H9 (cell line): Measurements from ENCODE around the gene DCAF11. TPM values are rescaled to one million over a fixed set of nuclear protein-coding genes. Genes with fewer than 3 reads are reported as not detected.
A peak's percentile ranks its signal among the peaks of the same experiment; 100 is the strongest.

Experiments
- DNase-seq: peaks from one replicate; pipeline ENCODE4 v3.0.0-alpha.2; 2017
- H2AFZ ChIP-seq: one replicate; pipeline ENCODE4 v1.6.1; 2013; ENCODE audit warnings: mild to moderate bottlenecking, low read length, control low read depth, moderate library complexity
- H2AK5ac ChIP-seq: 2 replicates; pipeline ENCODE4 v1.6.1; 2013; ENCODE audit warnings: low read length, control low read depth, mixed read lengths; ENCODE audit not compliant: insufficient read length
- H2BK120ac ChIP-seq: one replicate; pipeline ENCODE4 v1.6.1; 2013; ENCODE audit warnings: low read depth, mild to moderate bottlenecking, low read length, control low read depth, inconsistent platforms; ENCODE audit not compliant: poor library complexity, severe bottlenecking
- H2BK12ac ChIP-seq: 2 replicates; pipeline ENCODE4 v1.6.1; 2013; ENCODE audit warnings: low read length, control low read depth, mixed read lengths, low read depth; ENCODE audit not compliant: insufficient read length
- H2BK15ac ChIP-seq: 2 replicates; pipeline ENCODE4 v1.6.1; 2013; ENCODE audit warnings: low read depth, low read length, control low read depth
- H2BK20ac ChIP-seq: one replicate; pipeline ENCODE4 v1.6.1; 2013; ENCODE audit warnings: low read depth, mild to moderate bottlenecking, low read length, control low read depth, inconsistent platforms; ENCODE audit not compliant: poor library complexity, severe bottlenecking
- H2BK5ac ChIP-seq: 2 replicates; pipeline ENCODE4 v1.6.1; 2013; ENCODE audit warnings: low read length, control low read depth, mixed read lengths; ENCODE audit not compliant: insufficient read length
- H3K14ac ChIP-seq: 2 replicates; pipeline ENCODE4 v1.6.1; 2013; ENCODE audit warnings: low read length, control low read depth; ENCODE audit not compliant: insufficient read depth
- H3K18ac ChIP-seq: 2 replicates; pipeline ENCODE4 v1.6.1; 2013; ENCODE audit warnings: low read depth, mild to moderate bottlenecking, mixed read lengths, low read length, control low read depth; ENCODE audit not compliant: insufficient read length
- H3K23ac ChIP-seq: 2 replicates; pipeline ENCODE4 v1.6.1; 2013; ENCODE audit warnings: low read length, control low read depth, mixed read lengths, low read depth; ENCODE audit not compliant: insufficient read length
- H3K23me2 ChIP-seq: 2 replicates; pipeline ENCODE4 v1.6.1; 2013; ENCODE audit warnings: low read depth, mild to moderate bottlenecking, mixed read lengths, low read length, control low read depth; ENCODE audit not compliant: insufficient read length, poor library complexity, severe bottlenecking
- H3K27ac ChIP-seq: 2 replicates; pipeline ENCODE4 v1.5.1; 2013; ENCODE audit warnings: low read length, control low read depth, mixed read lengths, low read depth; ENCODE audit not compliant: insufficient read length
- H3K27me3 ChIP-seq: 2 replicates; pipeline ENCODE4 v1.6.1; 2013; ENCODE audit warnings: low read length, control low read depth, inconsistent platforms; ENCODE audit not compliant: insufficient read depth
- H3K4ac ChIP-seq: 2 replicates; pipeline ENCODE4 v1.6.1; 2013; ENCODE audit warnings: low read depth, mild to moderate bottlenecking, control low read depth, inconsistent platforms, low read length, moderate library complexity
- H3K4me1 ChIP-seq: 2 replicates; pipeline ENCODE4 v1.6.1; 2013; ENCODE audit warnings: low read length, control low read depth, inconsistent platforms; ENCODE audit not compliant: insufficient read depth
- H3K4me2 ChIP-seq: 2 replicates; pipeline ENCODE4 v1.6.1; 2013; ENCODE audit warnings: low read length, control low read depth, mixed read lengths; ENCODE audit not compliant: insufficient read length, insufficient read depth
- H3K56ac ChIP-seq: 2 replicates; pipeline ENCODE4 v1.6.1; 2013; ENCODE audit warnings: low read depth, mild to moderate bottlenecking, mixed read lengths, low read length, control low read depth; ENCODE audit not compliant: insufficient read length
- H3K79me1 ChIP-seq: 2 replicates; pipeline ENCODE4 v1.6.1; 2013; ENCODE audit warnings: low read depth, mild to moderate bottlenecking, moderate library complexity, low read length, control low read depth, inconsistent platforms; ENCODE audit not compliant: insufficient read depth, poor library complexity, severe bottlenecking
- H3K79me2 ChIP-seq: 2 replicates; pipeline ENCODE4 v1.6.1; 2013; ENCODE audit warnings: low read length, control low read depth, inconsistent platforms; ENCODE audit not compliant: insufficient read depth
- H3K9ac ChIP-seq: 2 replicates; pipeline ENCODE4 v1.6.1; 2013; ENCODE audit warnings: low read length, control low read depth, mixed read lengths; ENCODE audit not compliant: insufficient read length; ENCODE audit errors: extremely low read depth
- H3K9me3 ChIP-seq: one replicate; pipeline ENCODE4 v1.6.1; 2013; ENCODE audit warnings: low read depth, low read length, inconsistent platforms; ENCODE audit not compliant: control insufficient read depth
- H3T11ph ChIP-seq: one replicate; pipeline ENCODE4 v1.6.1; 2013; ENCODE audit warnings: mild to moderate bottlenecking, low read length, control low read depth, inconsistent platforms
- H4K20me1 ChIP-seq: one replicate; pipeline ENCODE4 v1.6.1; 2013; ENCODE audit not compliant: control insufficient read depth, insufficient read length, insufficient read depth
- H4K5ac ChIP-seq: 2 replicates; pipeline ENCODE4 v1.6.1; 2013; ENCODE audit warnings: low read depth, mild to moderate bottlenecking, mixed read lengths, low read length, control low read depth; ENCODE audit not compliant: insufficient read length
- H4K8ac ChIP-seq: replicated peaks from 2 replicates; pipeline ENCODE4 v1.6.1; 2013; ENCODE audit warnings: low read length, control low read depth, mixed read lengths, low read depth; ENCODE audit not compliant: insufficient read length
- H4K91ac ChIP-seq: 2 replicates; pipeline ENCODE4 v1.6.1; 2013; ENCODE audit warnings: low read depth, mild to moderate bottlenecking, moderate library complexity, mixed read lengths, low read length, control low read depth; ENCODE audit not compliant: insufficient read length
- H3K27ac Mint-ChIP-seq, 3 experiments: 2 replicates in 2 of 3; 3 replicates in 1 of 3; pipeline ENCODE4 v1.8.0; 2020 to 2021; ENCODE audit warnings: mixed read lengths in 3 of 3, mild to moderate bottlenecking in 1 of 3, moderate library complexity in 1 of 3
- H3K27me3 Mint-ChIP-seq: 2 replicates; pipeline ENCODE4 v1.8.0; 2021; ENCODE audit warnings: low read depth, mild to moderate bottlenecking, moderate library complexity, mixed read lengths
- H3K36me3 Mint-ChIP-seq, 3 experiments: 2 replicates in 2 of 3; 3 replicates in 1 of 3; pipeline ENCODE4 v1.8.0; 2020 to 2021; ENCODE audit warnings: low read depth in 3 of 3, mixed read lengths in 3 of 3; ENCODE audit not compliant: insufficient read depth in 1 of 3
- H3K4me1 Mint-ChIP-seq, 2 experiments: 2 replicates each; pipeline ENCODE4 v1.8.0; 2020; ENCODE audit warnings: mixed read lengths in 2 of 2
- H3K4me3 Mint-ChIP-seq, 2 experiments: 2 replicates in 1 of 2; 3 replicates in 1 of 2; pipeline ENCODE4 v1.8.0; 2020 to 2021; ENCODE audit warnings: mild to moderate bottlenecking in 2 of 2, mixed read lengths in 2 of 2, moderate library complexity in 1 of 2
- H3K9me3 Mint-ChIP-seq, 2 experiments: 2 replicates in 1 of 2; 3 replicates in 1 of 2; pipeline ENCODE4 v1.8.0; 2020; ENCODE audit warnings: mild to moderate bottlenecking in 2 of 2, mixed read lengths in 2 of 2, moderate library complexity in 1 of 2
- CTCF ChIP-seq: fragments of 200-600 bp; sonication (generic); conservative IDR thresholded peaks from 3 replicates; pipeline ENCODE4 v1.8.0; 2021; ENCODE audit warnings: antibody characterized with exemption, mild to moderate bottlenecking
- total RNA-seq: library from RNA; stranded (reverse); gene quantifications from 2 replicates; pipeline ENCODE4 v1.2.1, GENCODE V29; 2021

DCAF11 gene
- total RNA-seq, 1 experiment from 2014 or later: 73.4 TPM

- H3K27ac Mint-ChIP-seq: no peak overlapping the region
- peaks cover 6% of the 10 kb centered on the region for H3K23me2 ChIP-seq
- no peaks in the 10 kb centered on the region for H4K20me1 ChIP-seq
- peaks cover 4% of the 10 kb centered on the region for H3K27me3 Mint-ChIP-seq
- H4K5ac ChIP-seq: no peak overlapping the region
- TF ChIP-seq CTCF: no peak
- H3K79me1 ChIP-seq: no peaks in the 10 kb centered on the region
- no peaks in the 10 kb centered on the region for H3K9me3 ChIP-seq
- peaks cover 12 to 19% (median 13%) of the 10 kb centered on the region in 3 experiments; a peak in 6 of 7 replicates for H3K36me3 Mint-ChIP-seq
- no peak overlapping the region for H2BK20ac ChIP-seq
- no peak for DNase-seq
- H3K23ac ChIP-seq: no peak overlapping the region
- no peak overlapping the region for H4K8ac ChIP-seq
- no peaks in the 10 kb centered on the region for H3K27me3 ChIP-seq
- no peak overlapping the region for H3K27ac ChIP-seq
- H3K14ac ChIP-seq: no peak overlapping the region
- no peak overlapping the region for H4K91ac ChIP-seq
- H3K4me3 Mint-ChIP-seq: peak overlapping the region in 1 of 2 experiments; percentile 3; a peak in 1 of 5 replicates
- H2BK5ac ChIP-seq: no peak overlapping the region
- H2BK15ac ChIP-seq: no peak overlapping the region
- no peaks in the 10 kb centered on the region; the same call in 1 of the 2 replicates for H3K79me2 ChIP-seq
- H3K4me1 Mint-ChIP-seq: peaks cover 21 to 41% of the 10 kb centered on the region in 2 experiments
- H3K9ac ChIP-seq: no peak overlapping the region
- no peak overlapping the region for H2BK12ac ChIP-seq
- H3K4me2 ChIP-seq: no peak overlapping the region
- H3K4me1 ChIP-seq: no peaks in the 10 kb centered on the region; the same call in 1 of the 2 replicates
- no peak overlapping the region for H3K18ac ChIP-seq
- H2AK5ac ChIP-seq: no peak overlapping the region
- H3T11ph ChIP-seq: no peak overlapping the region
- peaks cover 0 to 2% of the 10 kb centered on the region in 2 experiments; a peak in 3 of 5 replicates for H3K9me3 Mint-ChIP-seq
- H3K4ac ChIP-seq: no peak overlapping the region
- H2AFZ ChIP-seq: no peak overlapping the region
- H3K56ac ChIP-seq: no peak overlapping the region
- H2BK120ac ChIP-seq: no peak overlapping the region
Observed at GRCh38 chr14:24092110-24092504, 22.5 kb upstream of the DCAF11 start.
